ENCODE data around the gene PCDH9. TPM values are rescaled to one million over a fixed set of nuclear protein-coding genes. Genes with fewer than 3 reads are reported as not detected.

Gene PCDH9
- total and polyA plus RNA-seq, 2 of the 4 experiments (the other 2 are of a cell fraction), result 2.2 to 10.2 TPM

GRCh38 chr13:66663711-66664110, 566.4 kb downstream of the PCDH9 start:
- no peak for DNase-seq
- Histone ChIP-seq H2BK120ac (ENCODE audit: low read depth, low read length) (no peak overlapping the region), H4K20me1 (ENCODE audit: insufficient read depth, low read length) (no peaks in the 10 kb centered on the region), H3K79me1 (ENCODE audit: low read depth in 1 of 2, low read length in 2 of 2) (no peaks in the 10 kb centered on the region), H3K4me2 (ENCODE audit: low read depth, low read length) (no peak overlapping the region), H3K27me3 (ENCODE audit: control insufficient read depth, insufficient read depth, low read length) (no peaks in the 10 kb centered on the region), H3K14ac (replicated peaks; ENCODE audit: low read depth, low read length) (no peak overlapping the region), H2BK15ac (ENCODE audit: low read depth, low read length) (no peak overlapping the region), H3K9me1 (ENCODE audit: insufficient read depth, low read length) (peaks cover 3% of the 10 kb centered on the region), H3K9me3 (ENCODE audit: control insufficient read depth, insufficient read depth, low read length) (no peaks in the 10 kb centered on the region), H4K5ac (ENCODE audit: low read depth, low read length) (no peak overlapping the region), H3K18ac (ENCODE audit: low read depth, low read length) (no peak overlapping the region), H2BK5ac (ENCODE audit: low read depth, low read length, poor library complexity, severe bottlenecking) (no peak overlapping the region), H3K56ac (ENCODE audit: extremely low read depth, insufficient read depth, low read length) (no peak overlapping the region), H3K4me1 (ENCODE audit: control insufficient read depth, insufficient read depth, low read length) (peaks cover 8% of the 10 kb centered on the region), H3K4ac (ENCODE audit: low read depth, low read length) (no peak overlapping the region), H3K27ac (ENCODE audit: insufficient read depth, low read length) (no peak overlapping the region), H3K23ac (ENCODE audit: low read depth, low read length) (no peak overlapping the region), H3K36me3 (ENCODE audit: control insufficient read depth, insufficient read depth, low read length) (no peaks in the 10 kb centered on the region), H2AFZ (replicated peaks; ENCODE audit: low read length, poor library complexity) (no peak overlapping the region), H2AK9ac (replicated peaks; ENCODE audit: low read depth, low read length, poor library complexity) (no peak overlapping the region), H2AK5ac (ENCODE audit: low read depth, low read length) (no peak overlapping the region), H4K91ac (ENCODE audit: insufficient read depth, low read depth, low read length) (no peak overlapping the region), H3K4me3 (ENCODE audit: insufficient read depth, low read depth, low read length) (no peak overlapping the region), H4K8ac (ENCODE audit: low read depth in 2 of 2, low read length in 2 of 2) (no peak overlapping the region), H2BK20ac (ENCODE audit: low read depth, low read length) (no peak overlapping the region), H3K9ac (ENCODE audit: low read depth, low read length) (no peak overlapping the region)
- POLR2A ChIA-PET (ENCODE audit: unreplicated experiment), result no interaction called here
- TF ChIP-seq MAFK (IDR thresholded peaks at IDR 0.05; ENCODE audit: low read depth, low read length), result no peak
- TF ChIP-seq RAD21 (IDR thresholded peaks at IDR 0.05; ENCODE audit: low read length), result no peak
- TF ChIP-seq FOS (IDR thresholded peaks at IDR 0.05; ENCODE audit: low read depth, low read length), result no peak
- TF ChIP-seq NFE2L2 (IDR thresholded peaks at IDR 0.05; ENCODE audit: low read depth, low read length), result no peak
- TF ChIP-seq USF2 (IDR thresholded peaks at IDR 0.05; ENCODE audit: low read depth, low read length), result no peak
- TF ChIP-seq RFX5 (IDR thresholded peaks at IDR 0.05; ENCODE audit: low read depth, low read length), result no peak
- TF ChIP-seq ELK1 (IDR thresholded peaks at IDR 0.05; ENCODE audit: borderline replicate concordance, low read depth, low read length), result no peak
- TF ChIP-seq MAZ (IDR thresholded peaks at IDR 0.05; ENCODE audit: borderline replicate concordance, low read depth, low read length), result no peak
- TF ChIP-seq CEBPB (IDR thresholded peaks at IDR 0.05; ENCODE audit: low read depth, low read length), result no peak
- no peak for TF ChIP-seq CHD1 (IDR thresholded peaks at IDR 0.05; ENCODE audit: low read depth, low read length)
- no peak for TF ChIP-seq POLR2A (IDR thresholded peaks at IDR 0.05; ENCODE audit: low read depth, low read length)
- TF ChIP-seq SMC3 (IDR thresholded peaks at IDR 0.05; ENCODE audit: low read depth, low read length), result no peak
- TF ChIP-seq BHLHE40 (IDR thresholded peaks at IDR 0.05; ENCODE audit: low read depth, low read length), result no peak
- no peak for TF ChIP-seq MXI1 (IDR thresholded peaks at IDR 0.05; ENCODE audit: borderline replicate concordance, low read depth, low read length)
- no peak for TF ChIP-seq RCOR1 (IDR thresholded peaks at IDR 0.05; ENCODE audit: insufficient replicate concordance, low read length)
- TF ChIP-seq CTCF (conservative IDR thresholded peaks at IDR 0.05; ENCODE audit: low read depth, low read length), result no peak
- dilution Hi-C loops (cut with HindIII; ENCODE audit: low sequenced_read_pairs, unreplicated experiment), result no loop called here
- ATAC-seq (ENCODE audit: low read depth), result no peak
- intact Hi-C loops (cut with micrococcal nuclease), result no loop called here
- CTCF ChIA-PET, result interaction anchor here (0.6 kb wide), 2 partner anchors 259 to 297 kb away, joined by 3 to 4 read pairs; no protein-coding TSS in a partner anchor
- in situ Hi-C loops (cut with MboI; ENCODE audit: low sequenced_read_pairs), result no loop called here
- no TSS peak for BruUV-seq (replicated peaks)

Measured in IMR-90 (cell line).